ENCODE results near the gene UIMC1.
A peak's percentile ranks its signal among the peaks of the same experiment; 100 is the strongest.

UIMC1 gene

GRCh38 chr5:177006265-177006972, at the start of gene UIMC1 (continued):
- peak; percentile 78 for TF ChIP-seq ZBTB10 (tag by site-specific recombination; IDR thresholded peaks at IDR 0.05)
- TF ChIP-seq ZNF837 (tag by site-specific recombination; IDR thresholded peaks at IDR 0.05), result 0 out of 2 replicates have a peak, but pooled peaks have one; percentile 4
- peak; percentile 56 for TF ChIP-seq ZNF398 (tag by site-specific recombination; IDR thresholded peaks at IDR 0.05)
- peak; percentile 85 for TF ChIP-seq EGR2 (tag by site-specific recombination; IDR thresholded peaks at IDR 0.05; ENCODE audit: low read depth)
- 0 out of 2 replicates have a peak, but pooled peaks have one; percentile 68 for TF ChIP-seq ZSCAN30 (tag by site-specific recombination; IDR thresholded peaks at IDR 0.05)
- peak; percentile 93 for TF ChIP-seq SP3 (tag by site-specific recombination; IDR thresholded peaks at IDR 0.05)
- peak; percentile 79 for TF ChIP-seq YY1 (tag by site-specific recombination; IDR thresholded peaks at IDR 0.05)
- peak; percentile 38; the same call in 1 of the 2 replicates for TF ChIP-seq OVOL3 (tag by site-specific recombination; IDR thresholded peaks at IDR 0.05)
- peak; percentile 97 for TF ChIP-seq PATZ1 (tag by site-specific recombination; IDR thresholded peaks at IDR 0.05)
- TF ChIP-seq GLIS2 (tag by site-specific recombination; IDR thresholded peaks at IDR 0.05), result peak; percentile 99
- peak; percentile 92 for TF ChIP-seq IKZF3 (tag by site-specific recombination; IDR thresholded peaks at IDR 0.05)
- TF ChIP-seq ZNF76 (tag by site-specific recombination; IDR thresholded peaks at IDR 0.05; ENCODE audit: borderline replicate concordance, low read depth), result peak; percentile 58; the same call in 1 of the 2 replicates
- peak; percentile 95 for TF ChIP-seq ZBTB17 (tag by site-specific recombination; IDR thresholded peaks at IDR 0.05)
- TF ChIP-seq ZFP69B (tag by site-specific recombination; IDR thresholded peaks at IDR 0.05), result 0 out of 2 replicates have a peak, but pooled peaks have one; percentile 38
- TF ChIP-seq ZNF37A (tag by site-specific recombination; IDR thresholded peaks at IDR 0.05), result no peak
- peak; percentile 87 for TF ChIP-seq ZNF660 (tag by site-specific recombination; IDR thresholded peaks at IDR 0.05)
- peak; percentile 90 for TF ChIP-seq ZNF501 (tag by site-specific recombination; IDR thresholded peaks at IDR 0.05)
- TF ChIP-seq ZNF362 (tag by site-specific recombination; IDR thresholded peaks at IDR 0.05), result no peak
- TF ChIP-seq ZNF121 (tag by site-specific recombination; IDR thresholded peaks at IDR 0.05), result 0 out of 2 replicates have a peak, but pooled peaks have one; percentile 51
- 0 out of 2 replicates have a peak, but pooled peaks have one; percentile 36 for TF ChIP-seq PRDM2 (tag by site-specific recombination; IDR thresholded peaks at IDR 0.05; ENCODE audit: borderline replicate concordance)
- TF ChIP-seq ZBTB20 (tag by site-specific recombination; IDR thresholded peaks at IDR 0.05), result peak; percentile 100
- peak; percentile 55; the same call in 1 of the 2 replicates for TF ChIP-seq CTCF (tag by site-specific recombination; IDR thresholded peaks at IDR 0.05)
- peak; percentile 74 for TF ChIP-seq ZNF629 (tag by site-specific recombination; IDR thresholded peaks at IDR 0.05)
- TF ChIP-seq KLF9 (tag by site-specific recombination; IDR thresholded peaks at IDR 0.05; ENCODE audit: low read depth), result peak; percentile 89

All from HEK293 (cell line).